BLaER1 (cell line): Measurements from ENCODE around the gene TMEM176A.
"Not testable (repeated sequence)": the region's sequence is repeated elsewhere in the genome, so short reads cannot be mapped to it uniquely, and the experiment has no call there.

Experiments
- H3K27ac ChIP-seq: shearing (Covaris generic); formaldehyde crosslinking; 2 replicates; pipeline ENCODE4 v1.8.1; 2022
- H3K27me3 ChIP-seq: shearing (Covaris generic); formaldehyde crosslinking; 2 replicates; pipeline ENCODE4 v1.8.1; 2022
- H3K36me3 ChIP-seq: shearing (Covaris generic); formaldehyde crosslinking; 2 replicates; pipeline ENCODE4 v1.8.1; 2022
- H3K4me1 ChIP-seq: shearing (Covaris generic); formaldehyde crosslinking; 2 replicates; pipeline ENCODE4 v1.8.1; 2022
- H3K4me2 ChIP-seq: shearing (Covaris generic); formaldehyde crosslinking; 2 replicates; pipeline ENCODE4 v1.8.1; 2022
- H3K4me3 ChIP-seq: shearing (Covaris generic); formaldehyde crosslinking; 2 replicates; pipeline ENCODE4 v1.8.1; 2022
- H3K9ac ChIP-seq: shearing (Covaris generic); formaldehyde crosslinking; 2 replicates; pipeline ENCODE4 v1.8.1; 2022
- H3K9me3 ChIP-seq: shearing (Covaris generic); formaldehyde crosslinking; 2 replicates; pipeline ENCODE4 v1.8.1; 2022
- H4K20me1 ChIP-seq: shearing (Covaris generic); formaldehyde crosslinking; 2 replicates; pipeline ENCODE4 v1.8.1; 2022
- Cebpa-rat ChIP-seq: shearing (Covaris generic); IDR thresholded peaks from 2 replicates; pipeline ENCODE4 v1.8.1; 2022

TMEM176A gene

GRCh38 chr7:150769768-150770167 is 30.8 kb upstream of the TMEM176A start:
- H3K27me3 ChIP-seq: no peaks in the 10 kb centered on the region
- H3K4me2 ChIP-seq: no peak overlapping the region
- peaks cover 5% of the 10 kb centered on the region; the same call in 1 of the 2 replicates for H3K9me3 ChIP-seq
- no peak for TF ChIP-seq Cebpa-rat
- H3K36me3 ChIP-seq: no peaks in the 10 kb centered on the region
- H4K20me1 ChIP-seq: no peaks in the 10 kb centered on the region
- H3K9ac ChIP-seq: no peak overlapping the region
- no peak overlapping the region for H3K27ac ChIP-seq
- H3K4me1 ChIP-seq: no peaks in the 10 kb centered on the region
- H3K4me3 ChIP-seq: no peak overlapping the region

GRCh38 chr7:150774131-150774530 is 26.4 kb upstream of the TMEM176A start:
- not testable (repeated sequence) for H3K4me2 ChIP-seq, H3K9ac ChIP-seq

DNA sequence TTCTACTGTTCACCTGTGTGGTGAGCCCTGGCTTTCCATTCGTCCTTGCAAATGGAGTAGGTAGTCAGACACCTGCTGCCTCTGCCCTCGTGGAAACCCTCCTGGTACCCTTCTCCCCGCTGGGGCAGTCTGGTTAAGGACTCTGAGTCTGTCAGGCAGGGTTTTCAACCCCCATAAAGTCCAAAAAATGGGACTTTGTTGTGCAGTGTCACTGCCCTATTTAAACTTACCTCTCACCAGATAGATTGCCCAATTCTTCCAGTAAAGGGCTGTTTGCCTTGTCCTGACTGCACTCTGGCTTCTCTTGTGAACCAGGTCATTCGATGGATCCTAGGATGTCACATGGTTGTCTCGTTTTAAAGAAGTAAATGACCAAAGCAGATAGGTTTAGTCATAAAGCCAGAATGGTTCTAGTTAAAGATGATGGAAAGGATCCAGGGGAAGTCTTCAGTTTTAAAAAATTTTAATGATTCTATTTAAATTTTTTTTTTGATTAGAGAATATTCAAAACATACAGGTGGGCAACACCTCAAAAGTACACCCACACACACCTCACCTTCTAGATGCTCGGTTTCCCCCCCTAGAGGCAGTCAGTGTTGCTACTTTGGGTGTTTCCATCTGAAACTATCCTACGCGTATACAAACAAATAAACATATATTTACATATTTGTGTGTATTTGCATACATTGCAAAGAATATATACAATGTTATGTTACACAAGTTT is 22.4 kb upstream of the TMEM176A start:
- Histone ChIP-seq H3K36me3 (no peaks in the 10 kb centered on the region), H3K4me1 (0 out of 2 replicates have a peak, but pooled peaks cover 3% of the 10 kb centered on the region), H3K4me2 (no peak overlapping the region), H3K9me3 (peaks cover 5% of the 10 kb centered on the region; the same call in 1 of the 2 replicates), H3K27me3 (no peaks in the 10 kb centered on the region), H3K4me3 (no peak overlapping the region), H3K27ac (no peak overlapping the region), H4K20me1 (no peaks in the 10 kb centered on the region), H3K9ac (no peak overlapping the region)
- no peak for TF ChIP-seq Cebpa-rat

More at GRCh38 chr7:150774131-150774530, 26.4 kb upstream of the TMEM176A start:
- not testable (repeated sequence) for H3K27ac ChIP-seq, H3K9me3 ChIP-seq, H3K36me3 ChIP-seq, H3K4me1 ChIP-seq, H3K27me3 ChIP-seq, H3K4me3 ChIP-seq, H4K20me1 ChIP-seq

GRCh38 chr7:150778738-150779301 is 21.7 kb upstream of the TMEM176A start:
- Histone ChIP-seq H3K9ac (no peak overlapping the region), H3K4me2 (no peak overlapping the region), H4K20me1 (no peaks in the 10 kb centered on the region), H3K27me3 (no peaks in the 10 kb centered on the region), H3K4me3 (no peak overlapping the region), H3K4me1 (0 out of 2 replicates have a peak, but pooled peaks cover 3% of the 10 kb centered on the region), H3K27ac (no peak overlapping the region), H3K36me3 (no peaks in the 10 kb centered on the region), H3K9me3 (peaks cover 5% of the 10 kb centered on the region; the same call in 1 of the 2 replicates)
- TF ChIP-seq Cebpa-rat: no peak

- H3K4me3 ChIP-seq: no peak overlapping the region
- no peak overlapping the region for H3K9ac ChIP-seq
- H3K27ac ChIP-seq: no peak overlapping the region
- no peaks in the 10 kb centered on the region for H3K36me3 ChIP-seq
- no peak overlapping the region for H3K4me2 ChIP-seq
- no peak for TF ChIP-seq Cebpa-rat
- peaks cover 9% of the 10 kb centered on the region; the same call in 1 of the 2 replicates for H3K4me1 ChIP-seq
- H3K9me3 ChIP-seq: no peaks in the 10 kb centered on the region
- H4K20me1 ChIP-seq: no peaks in the 10 kb centered on the region
- no peaks in the 10 kb centered on the region for H3K27me3 ChIP-seq
These were observed 20.3 kb upstream of the TMEM176A start for GRCh38 chr7:150780292-150780691.

GRCh38 chr7:150781103-150781502 is 19.5 kb upstream of the TMEM176A start:
- Histone ChIP-seq H3K9me3 (no peaks in the 10 kb centered on the region), H3K27me3 (no peaks in the 10 kb centered on the region), H3K4me3 (no peak overlapping the region), H3K4me2 (no peak overlapping the region), H3K36me3 (no peaks in the 10 kb centered on the region), H3K9ac (no peak overlapping the region), H3K4me1 (peaks cover 13% of the 10 kb centered on the region; the same call in 1 of the 2 replicates), H4K20me1 (no peaks in the 10 kb centered on the region), H3K27ac (no peak overlapping the region)
- TF ChIP-seq Cebpa-rat: no peak; the same call in 1 of the 2 replicates

DNA sequence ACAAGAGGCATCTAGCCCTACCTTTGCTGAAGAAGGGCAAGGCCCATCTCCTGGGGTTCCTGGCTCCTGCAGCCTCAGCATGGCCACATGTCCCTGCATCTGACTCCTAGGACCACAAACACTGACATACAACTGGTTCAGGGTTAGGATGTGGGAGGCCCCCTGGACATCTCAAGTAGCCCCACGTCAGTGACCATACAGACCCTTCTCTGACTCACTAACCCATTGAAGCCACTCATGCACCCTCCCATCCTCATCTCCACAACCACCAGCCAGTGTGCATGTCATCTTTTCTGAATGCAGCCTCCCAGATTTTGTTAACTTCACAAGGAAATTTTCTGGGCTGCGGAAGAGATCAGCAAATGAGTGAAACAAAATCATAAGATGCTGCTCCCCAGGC is 18.6 kb upstream of the TMEM176A start:
- Histone ChIP-seq H3K27me3 (no peaks in the 10 kb centered on the region), H3K4me1 (peaks cover 14% of the 10 kb centered on the region; the same call in 1 of the 2 replicates), H3K4me3 (no peak overlapping the region), H3K9me3 (no peaks in the 10 kb centered on the region), H3K9ac (no peak overlapping the region), H3K4me2 (no peak overlapping the region), H4K20me1 (no peaks in the 10 kb centered on the region), H3K36me3 (no peaks in the 10 kb centered on the region), H3K27ac (no peak overlapping the region)
- no peak for TF ChIP-seq Cebpa-rat

DNA sequence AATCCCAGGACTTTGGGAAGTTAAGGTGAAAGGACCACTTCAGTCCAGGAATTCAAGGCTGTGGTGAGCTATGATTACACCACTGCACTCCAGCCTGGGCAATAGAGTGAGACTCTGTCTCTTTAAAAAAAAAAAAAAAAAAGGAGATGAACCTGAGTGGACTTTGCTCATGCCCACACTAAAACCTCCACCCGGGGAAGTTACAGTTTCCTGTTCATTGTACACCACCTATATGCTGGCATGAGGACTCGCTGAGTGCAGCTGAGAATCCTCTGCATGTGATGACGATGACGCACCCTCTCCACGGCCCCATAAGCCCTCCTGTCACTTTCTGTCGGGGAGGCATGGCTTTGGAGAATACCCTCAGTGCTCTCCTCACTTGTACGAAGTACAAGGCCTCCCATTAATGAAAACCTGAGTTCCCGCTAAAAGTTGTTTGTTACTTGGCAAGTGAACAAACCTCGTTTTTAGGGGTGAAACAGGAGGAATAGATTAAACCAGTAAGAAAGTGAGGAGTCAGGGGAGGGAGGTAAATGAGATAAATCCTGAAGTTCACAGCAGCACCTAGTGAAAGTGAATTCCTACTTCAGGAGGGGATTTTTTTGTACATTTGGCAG is 16.3 kb upstream of the TMEM176A start:
- Histone ChIP-seq H3K9ac (no peak overlapping the region), H3K27ac (no peak overlapping the region), H3K9me3 (no peaks in the 10 kb centered on the region), H3K36me3 (no peaks in the 10 kb centered on the region), H3K4me3 (no peak overlapping the region), H3K27me3 (no peaks in the 10 kb centered on the region), H3K4me2 (no peak overlapping the region), H3K4me1 (peaks cover 29% of the 10 kb centered on the region), H4K20me1 (no peaks in the 10 kb centered on the region)
- no peak for TF ChIP-seq Cebpa-rat

GRCh38 chr7:150784954-150785353 is 15.6 kb upstream of the TMEM176A start:
- peaks cover 29% of the 10 kb centered on the region for H3K4me1 ChIP-seq
- H3K36me3 ChIP-seq: no peaks in the 10 kb centered on the region
- no peak overlapping the region for H3K9ac ChIP-seq
- no peaks in the 10 kb centered on the region for H4K20me1 ChIP-seq
- no peak overlapping the region for H3K4me3 ChIP-seq
- H3K4me2 ChIP-seq: no peak overlapping the region
- no peak for TF ChIP-seq Cebpa-rat
- no peaks in the 10 kb centered on the region for H3K27me3 ChIP-seq
- H3K9me3 ChIP-seq: no peaks in the 10 kb centered on the region
- H3K27ac ChIP-seq: no peak overlapping the region
